HG02840 (cell line): ENCODE results near the gene TNS3.

Experiments used
- ATAC-seq: cut with Tn5 transposase; IDR thresholded peaks from one replicate; pipeline ENCODE4 v1.9.1; 2021; ENCODE audit warnings: mild to moderate bottlenecking, moderate library complexity, moderate number of reproducible peaks; ENCODE audit not compliant: unreplicated experiment, low FRiP score

TNS3 gene

DNA sequence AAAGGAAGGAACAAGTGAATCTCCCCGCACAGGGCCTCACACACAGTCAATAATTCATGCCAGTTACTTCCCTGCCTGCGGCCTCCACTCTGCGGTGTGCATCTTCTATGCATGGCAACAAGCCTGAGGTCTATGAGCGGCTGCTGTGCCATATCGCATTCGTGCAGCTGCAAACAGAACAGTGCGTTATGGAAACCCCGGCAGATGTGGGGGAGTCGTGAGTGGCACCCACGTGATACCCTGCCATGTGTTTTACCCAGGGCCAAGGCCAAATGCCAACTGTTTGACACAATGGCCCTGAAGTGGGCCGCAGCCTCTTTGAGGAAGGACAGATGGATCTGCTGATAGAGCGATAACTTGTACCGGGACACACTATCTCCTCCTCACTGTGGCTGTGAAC, 13.4 kb downstream of the TNS3 start:
- ATAC-seq: no peak

DNA sequence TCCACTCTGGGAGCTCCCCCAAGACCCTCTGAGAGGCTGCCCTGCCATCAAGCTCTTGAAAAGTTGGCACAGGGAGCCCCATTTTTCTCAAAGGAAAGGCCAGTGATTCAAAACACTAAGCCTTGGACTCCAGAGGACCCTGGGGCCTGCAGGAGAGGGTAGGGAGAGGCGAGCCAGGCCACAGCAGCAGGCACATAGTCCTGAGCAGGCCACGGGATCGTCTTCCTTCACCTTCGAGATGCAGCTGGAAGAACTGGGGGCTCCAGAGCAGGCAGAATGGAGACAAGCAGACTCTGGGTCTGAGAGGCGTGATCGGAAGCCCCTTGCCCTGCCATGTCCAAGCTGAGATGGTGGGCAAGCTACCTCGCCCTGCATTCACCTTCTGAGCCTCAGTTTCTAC, 13.9 kb downstream of the TNS3 start:
- no peak for ATAC-seq

DNA sequence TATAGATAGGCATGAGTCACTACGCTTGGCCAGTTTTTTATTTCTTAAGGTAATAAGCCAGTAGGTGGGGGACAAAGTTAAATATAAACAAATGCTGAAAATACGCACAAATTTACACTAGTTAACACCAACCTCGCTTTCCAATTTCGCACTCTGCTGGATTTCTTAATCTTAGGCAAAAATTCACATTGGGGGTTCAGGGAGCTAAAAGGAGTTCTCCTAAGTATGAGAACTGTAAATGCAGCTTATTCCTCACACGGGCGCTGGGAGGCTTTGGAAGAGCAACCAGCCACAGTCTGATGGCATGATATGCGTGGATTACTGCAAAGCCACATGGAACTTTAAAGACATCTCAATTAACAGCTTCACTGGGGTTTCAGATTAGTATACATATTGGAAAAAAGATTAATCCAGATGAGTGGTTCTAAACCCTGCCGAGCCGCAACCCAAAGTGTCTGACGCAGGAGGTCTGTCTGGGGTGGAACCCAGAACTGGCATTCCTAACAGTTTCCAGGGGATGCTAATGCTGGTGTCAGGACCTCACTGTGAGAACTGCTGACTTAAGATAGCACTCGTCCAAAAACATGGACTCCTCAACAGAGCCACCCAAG, 16.2 kb downstream of the TNS3 start:
- ATAC-seq: no peak

DNA sequence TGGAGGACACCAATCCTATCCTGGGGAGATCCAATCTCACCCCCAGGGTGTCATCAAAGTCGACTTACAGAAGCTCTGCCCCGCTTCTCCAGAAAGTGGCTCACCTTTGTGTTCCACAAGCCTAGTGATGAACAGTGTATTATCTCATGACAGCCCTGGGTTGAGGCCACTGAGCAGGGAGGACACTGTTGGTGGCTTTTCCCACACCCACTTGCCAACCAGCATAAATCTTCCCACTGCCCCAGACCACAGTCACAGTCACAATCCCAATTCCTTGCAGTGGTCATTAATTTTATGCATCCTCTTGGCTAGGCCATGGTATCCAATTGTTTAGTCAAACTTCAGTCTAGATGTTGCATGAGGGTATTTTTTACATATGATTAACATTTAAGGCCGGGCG, 18.4 kb downstream of the TNS3 start:
- no peak for ATAC-seq

DNA sequence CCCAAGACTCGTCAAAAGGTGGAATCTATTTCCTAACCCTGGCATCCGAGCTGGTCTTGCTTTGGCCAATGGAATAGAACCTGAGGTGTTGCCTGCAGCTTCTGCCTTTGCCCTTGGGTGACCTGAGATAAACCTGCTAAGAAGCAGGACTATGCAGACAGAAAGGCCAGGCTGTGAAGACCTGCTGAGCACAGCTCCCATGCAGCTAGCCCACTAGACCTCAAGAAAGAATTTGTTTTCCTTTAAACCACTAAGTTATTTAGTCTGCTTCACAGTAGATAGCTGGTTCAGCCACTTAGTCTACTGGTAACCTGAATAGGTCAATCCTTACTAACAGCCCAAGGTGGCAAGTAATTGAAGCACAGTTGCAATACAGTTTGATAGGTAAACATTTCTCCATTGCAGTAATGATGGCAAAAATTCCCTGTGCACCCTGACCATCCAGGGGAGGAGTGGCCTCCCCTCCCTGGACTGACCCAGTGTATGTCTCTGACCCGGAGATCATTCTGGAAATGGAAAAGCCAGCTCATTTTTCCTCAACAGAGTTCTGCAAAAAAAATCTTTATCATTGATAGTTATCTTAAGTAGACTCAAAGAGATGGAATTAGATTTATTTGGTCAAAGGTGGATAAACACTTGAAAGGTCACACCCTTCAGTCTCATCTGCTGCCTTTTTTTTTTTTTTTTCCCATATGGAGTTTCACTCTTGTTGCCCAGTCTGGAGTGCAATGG, 20.0 kb downstream of the TNS3 start:
- no peak for ATAC-seq

DNA sequence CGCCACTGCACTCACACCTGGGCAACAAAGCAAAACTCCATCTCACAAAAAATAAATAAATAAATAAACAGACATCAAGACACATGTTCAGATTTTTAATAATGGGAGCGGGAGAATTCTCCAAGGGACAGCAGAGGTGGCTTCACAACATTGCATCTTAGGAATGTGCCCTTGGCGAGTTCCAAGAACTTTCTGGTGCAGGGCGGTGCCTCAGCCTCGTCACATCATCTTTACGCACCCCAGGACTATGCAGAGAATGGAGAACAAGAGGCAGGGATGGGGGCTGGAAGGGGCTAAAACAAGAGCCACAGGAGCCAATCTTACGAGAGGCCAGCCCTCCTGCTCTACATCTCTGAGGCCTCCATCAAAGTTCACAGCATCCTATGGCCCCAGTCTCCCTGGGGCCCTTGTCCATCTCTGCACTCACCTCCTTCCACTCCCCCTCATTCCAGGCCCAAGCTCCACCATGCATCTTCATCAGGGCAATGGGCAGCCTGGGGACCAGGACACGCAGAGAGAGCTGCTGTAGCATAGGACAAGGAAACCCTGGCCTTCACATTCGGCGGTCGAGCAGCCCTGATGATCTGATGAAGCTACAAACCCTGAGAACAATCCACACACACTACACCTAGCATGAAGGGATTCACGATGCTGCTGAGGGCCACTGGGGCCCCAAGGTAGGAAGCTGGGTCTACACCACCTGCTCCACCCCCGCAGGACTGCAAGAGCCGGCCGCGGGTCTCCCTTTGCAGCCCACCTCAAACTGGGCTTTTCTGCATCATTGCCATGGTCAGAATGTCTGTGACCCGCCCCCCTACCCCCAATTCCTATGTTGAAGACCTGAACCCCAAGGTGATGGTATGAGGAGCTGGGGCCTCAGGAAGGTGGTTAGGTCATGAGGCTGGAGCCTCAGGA, 22.3 kb downstream of the TNS3 start:
- ATAC-seq: no peak

DNA sequence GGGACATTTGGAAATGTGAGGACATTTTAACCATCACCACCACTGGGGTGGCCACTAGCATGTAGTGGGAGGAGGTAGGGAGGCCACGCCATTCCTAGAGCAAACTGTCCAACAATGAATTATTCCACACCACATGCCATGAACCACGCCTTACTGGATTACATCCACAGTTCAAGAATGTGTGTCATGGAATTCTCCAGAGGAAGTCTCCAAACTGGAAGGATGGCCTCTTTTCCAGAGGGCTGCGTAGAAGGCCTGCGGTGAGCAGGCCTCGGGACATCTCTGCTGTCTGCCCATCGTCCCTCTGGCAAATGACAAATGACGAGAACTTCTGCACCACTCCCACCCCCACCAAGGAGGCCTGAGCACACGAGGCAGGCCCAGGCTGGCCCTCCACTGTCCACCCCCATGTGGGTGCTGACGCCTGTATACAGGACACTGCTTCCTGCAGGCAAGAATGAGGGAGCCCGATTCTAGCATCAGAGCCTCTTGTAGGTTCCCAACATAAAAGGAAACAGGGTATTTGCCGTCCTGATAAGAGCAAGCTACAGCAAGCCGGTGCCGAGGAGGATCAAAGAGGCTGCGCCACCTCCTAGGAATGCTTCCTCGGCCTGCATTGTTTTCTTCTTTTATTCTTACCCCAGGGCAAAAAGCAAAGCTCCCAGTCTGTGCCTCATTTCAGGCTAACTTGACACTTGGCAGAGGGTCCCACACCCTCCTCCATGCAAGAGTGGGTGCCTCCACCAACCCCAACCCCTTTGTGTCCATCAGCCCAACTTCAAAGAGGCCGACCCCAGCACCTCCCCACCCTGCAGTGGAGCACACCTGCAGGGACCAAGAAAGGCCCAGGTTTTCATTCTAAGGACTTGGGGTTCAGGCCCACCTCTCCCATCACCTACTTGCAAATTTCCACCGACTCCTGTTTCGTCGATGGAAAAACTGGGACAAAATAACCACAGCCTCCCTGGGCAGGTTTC, 23.9 kb downstream of the TNS3 start:
- ATAC-seq: no peak

DNA sequence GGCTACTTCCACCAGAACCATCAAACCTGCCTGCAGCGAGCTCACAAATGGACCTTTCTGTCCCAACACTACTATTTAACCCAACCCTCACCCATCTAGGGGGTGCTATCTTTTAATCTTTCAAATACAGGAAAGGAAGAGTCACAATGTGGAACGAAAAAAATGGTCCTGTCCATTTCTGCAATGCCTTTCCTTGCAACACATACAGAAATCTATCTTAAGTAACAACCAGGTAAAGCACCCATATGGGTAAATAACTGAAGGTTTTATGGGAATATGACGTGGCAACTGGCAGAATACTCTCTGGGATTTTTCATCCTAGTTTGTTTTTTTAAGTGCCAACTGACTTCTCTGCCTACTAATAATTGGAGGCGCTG, 24.6 kb downstream of the TNS3 start:
- no peak for ATAC-seq

DNA sequence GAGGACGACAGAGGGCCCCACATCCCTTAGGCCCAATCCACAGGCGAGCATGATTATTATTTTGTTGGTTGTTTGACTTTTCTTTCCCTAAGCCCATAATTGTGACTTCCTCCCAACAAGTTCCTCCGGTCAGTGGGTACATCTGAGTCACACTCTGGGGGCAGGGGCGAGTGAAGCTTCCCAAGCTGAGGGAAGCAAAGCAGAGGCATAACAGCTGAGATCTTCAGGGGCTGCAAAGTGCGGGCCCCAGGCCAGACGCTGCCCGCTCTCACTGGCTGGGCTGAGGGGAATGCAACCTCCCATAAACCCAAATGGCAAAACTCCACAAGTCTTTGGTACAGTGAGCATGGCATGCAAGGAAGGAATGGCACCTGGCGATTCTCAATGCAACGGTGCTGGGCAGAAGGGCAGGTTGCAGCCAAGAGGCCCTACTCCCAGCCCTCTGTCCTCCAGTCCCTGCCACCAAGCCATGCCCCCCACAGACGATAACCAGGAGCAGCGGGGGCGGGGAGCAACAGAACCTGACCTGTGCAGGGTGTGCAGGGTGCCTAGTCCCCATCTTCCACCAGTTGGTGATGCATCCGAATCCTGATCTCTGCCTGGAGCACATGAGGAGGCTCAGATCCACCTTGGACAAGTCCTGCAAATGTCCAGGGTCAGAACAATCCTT, 25.3 kb downstream of the TNS3 start:
- no peak for ATAC-seq

DNA sequence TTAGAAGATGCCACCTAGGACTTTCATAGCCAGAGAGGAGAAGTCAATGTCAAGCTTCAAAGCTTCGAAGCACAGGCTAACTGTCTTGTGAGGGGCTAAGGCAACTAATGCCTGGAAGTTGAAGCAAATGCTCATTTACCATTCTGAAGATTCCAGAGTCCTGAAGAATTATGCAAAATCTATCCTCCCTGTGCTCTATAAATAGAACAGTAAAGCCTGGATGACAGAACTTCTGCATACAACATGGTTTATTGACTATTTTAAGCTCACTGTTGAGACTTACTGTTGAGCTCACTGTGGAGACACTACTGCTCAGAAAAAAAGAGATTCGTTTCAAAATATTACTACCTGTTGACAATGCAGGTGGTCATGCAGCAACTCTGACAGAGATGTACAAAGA, 28.6 kb downstream of the TNS3 start:
- ATAC-seq: no peak

DNA sequence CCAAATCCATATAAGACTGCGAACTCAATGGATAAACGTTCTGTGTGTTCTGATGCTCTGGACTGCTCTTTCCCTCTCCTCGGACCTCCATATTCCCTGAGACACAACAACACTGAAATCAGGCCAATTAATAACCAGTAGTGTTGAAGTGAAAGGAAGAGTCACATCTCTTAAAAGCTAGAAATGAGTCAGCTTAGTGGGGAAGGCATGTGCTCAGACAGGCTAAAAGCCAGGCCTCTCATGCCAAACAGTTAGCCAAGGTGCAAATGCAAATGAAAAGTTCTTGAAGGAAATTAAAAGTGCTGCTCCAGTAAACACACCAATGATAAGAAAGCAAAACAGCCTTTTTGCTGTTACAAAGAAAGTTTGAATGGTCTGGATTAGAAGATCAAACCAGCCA, 29.3 kb downstream of the TNS3 start:
- ATAC-seq: peak; percentile 97

DNA sequence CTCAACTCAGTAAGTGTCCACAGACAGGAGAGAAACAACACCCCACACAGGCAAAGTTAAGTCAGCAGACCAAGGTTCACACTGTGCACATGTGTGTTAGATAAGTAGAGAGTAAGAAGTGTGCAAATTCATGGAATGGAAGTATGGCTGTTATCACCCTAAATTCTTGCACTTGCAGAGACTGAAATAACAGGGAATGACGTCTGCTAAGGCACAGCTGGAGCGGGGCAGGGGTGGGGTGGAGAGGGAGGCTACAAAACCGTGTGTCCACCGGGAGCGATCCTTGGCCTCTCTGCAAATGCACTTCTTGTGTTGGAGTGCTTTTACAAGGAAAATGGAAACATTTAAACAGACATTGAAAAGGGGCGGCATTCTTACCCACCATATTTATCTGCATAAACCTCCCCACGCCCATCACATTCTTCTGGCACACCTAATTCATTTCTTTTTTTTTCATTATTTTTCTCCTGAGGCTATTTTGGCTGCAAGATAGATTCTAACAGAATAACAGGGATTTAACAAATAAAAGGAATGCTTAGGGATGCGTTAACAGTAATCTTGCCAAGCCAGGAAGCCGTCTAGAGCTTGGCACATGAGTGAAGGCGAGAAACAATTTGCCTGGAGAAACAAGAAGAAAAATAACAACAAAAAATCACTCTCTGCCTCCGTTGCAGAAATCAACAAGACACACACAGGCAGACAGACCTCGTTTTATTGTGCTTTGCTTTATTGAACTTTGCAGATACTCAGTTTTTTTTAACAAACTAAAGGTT, 30.1 kb downstream of the TNS3 start:
- ATAC-seq: no peak

DNA sequence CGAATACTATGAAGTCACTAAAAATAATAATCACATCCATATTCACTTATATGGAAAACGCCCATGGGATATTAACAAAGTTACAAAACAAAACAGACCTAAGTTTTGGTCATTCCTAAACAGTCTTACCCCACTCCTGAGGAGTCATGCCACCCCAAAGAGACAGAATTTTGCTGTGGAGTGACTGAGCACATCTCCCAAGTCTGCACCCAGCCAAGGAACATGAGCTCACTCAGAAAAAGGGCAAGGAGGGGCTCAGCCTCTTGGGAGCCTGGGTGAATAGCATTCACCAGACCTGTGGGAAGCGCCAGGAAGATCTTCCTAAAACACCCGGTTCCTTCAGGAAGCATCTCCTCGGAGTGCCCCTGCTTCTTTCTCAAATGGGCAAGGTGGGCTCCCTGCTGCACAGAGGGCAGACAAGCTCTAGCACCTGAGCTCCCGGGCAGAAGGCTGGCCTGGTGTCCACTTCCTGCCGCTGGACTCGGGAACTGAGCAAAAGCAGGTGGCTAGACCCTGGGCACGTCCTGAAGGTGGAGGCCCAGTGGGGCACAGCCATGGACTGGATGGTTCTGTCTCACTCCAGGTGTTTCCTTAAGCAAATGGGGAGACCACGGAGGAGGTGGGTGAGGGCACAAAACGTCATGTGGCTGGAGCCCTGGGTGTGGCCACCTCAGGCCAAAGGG, 31.0 kb downstream of the TNS3 start:
- ATAC-seq: no peak

DNA sequence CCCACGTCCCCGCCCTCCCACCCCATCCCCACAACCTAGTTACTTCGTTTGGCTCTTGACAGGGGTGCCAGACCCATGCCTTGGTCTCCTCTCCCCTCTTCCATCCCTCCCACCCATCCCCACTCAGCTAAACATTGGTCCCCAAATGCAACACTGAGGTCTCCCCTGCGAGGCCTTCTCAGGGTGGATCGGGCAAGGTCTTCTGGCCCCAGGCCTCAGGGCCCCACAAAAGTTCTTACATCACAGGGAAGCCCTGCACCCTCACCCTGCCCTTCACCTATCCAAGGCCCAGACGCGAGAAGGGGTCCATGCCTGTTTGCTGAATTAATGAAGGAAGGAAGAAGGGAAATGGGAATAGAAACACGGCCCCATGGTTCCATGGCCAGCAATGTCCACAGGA, 32.0 kb downstream of the TNS3 start:
- ATAC-seq: no peak

DNA sequence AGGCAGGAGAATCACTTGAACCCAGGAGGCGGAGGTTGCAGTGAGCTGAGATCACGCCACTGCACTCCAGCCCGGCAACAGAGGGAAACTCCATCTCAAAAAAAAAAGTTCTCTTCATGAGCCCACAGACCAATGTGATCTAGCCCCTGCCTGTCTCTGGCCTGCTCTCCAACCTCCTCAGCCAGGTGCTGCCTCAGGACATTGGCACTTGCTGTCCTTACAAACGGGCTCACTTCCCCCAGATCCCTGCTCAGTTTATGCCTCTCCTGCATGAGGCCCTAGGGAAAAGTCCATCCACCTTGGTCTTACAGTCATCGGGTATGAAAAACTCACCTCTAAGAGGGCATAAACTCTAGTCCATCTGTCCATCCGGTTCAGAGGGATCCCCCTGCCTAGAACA, 32.5 kb downstream of the TNS3 start:
- ATAC-seq: no peak

DNA sequence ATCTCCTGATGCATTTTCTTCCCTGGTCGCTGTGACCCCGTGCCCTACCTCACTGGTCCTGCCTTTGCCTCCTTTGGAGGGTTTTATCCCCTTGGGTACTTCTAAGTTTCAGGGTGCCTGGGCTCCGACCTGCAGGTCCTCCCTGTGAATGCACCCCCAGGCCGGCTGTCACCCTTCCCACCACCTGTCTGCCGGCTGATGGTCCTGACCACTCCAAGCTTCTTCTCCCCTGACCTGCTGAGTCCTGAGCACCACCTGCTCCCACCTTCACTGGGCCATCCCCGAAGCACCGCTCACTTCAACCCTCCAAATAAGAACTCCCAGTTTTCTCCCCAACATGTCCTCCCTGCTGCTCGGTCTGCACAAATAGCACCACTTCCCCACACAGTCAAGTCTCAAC, 33.4 kb downstream of the TNS3 start:
- ATAC-seq: no peak

DNA sequence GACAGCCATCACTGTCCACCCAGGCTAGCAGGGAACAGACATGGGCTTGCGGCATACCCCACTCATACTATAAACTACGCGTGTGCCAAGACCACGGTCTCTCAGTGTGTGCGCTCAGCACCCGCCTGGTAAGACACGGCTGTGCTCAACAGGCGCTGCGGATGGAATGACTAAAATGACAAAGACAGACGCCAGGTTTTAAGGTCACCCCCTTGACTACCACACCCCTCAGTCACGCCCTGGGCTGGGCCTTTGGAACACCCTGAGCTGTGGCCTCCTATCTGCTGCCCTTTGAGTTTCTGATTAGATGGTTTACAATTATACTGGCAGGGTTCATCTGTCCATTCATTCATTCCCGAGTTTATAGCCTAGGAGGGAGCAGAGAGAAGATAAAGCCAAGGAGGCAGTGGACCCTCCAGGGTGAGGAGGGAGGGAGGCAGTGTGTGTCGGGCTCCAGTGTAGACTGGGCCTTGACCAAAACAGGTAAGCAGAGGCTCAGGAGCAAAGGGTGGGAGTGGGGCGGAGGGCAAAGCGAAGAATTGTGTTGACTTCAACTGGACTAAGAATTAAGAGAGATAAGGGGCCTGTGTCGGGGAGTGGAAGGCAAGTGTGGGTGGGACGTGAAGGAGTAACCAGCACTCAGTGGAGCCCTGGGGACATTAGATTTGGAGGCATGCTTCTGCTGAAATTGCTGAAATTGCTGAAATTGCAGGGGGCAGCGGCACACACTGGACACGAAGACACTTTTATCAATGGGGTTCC, 35.0 kb downstream of the TNS3 start:
- ATAC-seq: no peak

DNA sequence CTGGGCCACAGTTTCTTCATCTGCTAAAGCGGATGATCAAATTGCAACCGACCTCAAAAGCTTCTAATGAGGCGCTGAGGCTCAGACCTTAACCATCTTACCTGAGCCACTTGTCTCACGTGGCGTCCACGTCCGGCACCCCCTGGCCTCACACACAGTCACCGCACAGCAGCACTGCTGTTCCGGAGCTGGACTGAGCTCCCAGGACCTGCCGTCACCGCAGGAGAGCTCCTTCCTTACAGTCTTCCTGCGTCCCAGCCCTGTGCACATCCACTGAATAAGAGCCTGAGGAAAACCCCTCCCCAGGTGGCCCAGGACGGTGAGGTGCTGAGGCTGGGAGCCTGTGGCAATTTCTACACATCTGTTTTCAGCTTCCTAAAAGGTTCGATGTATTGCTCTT, 35.7 kb downstream of the TNS3 start:
- no peak for ATAC-seq
